GM12873 (cell line): ENCODE data around the gene KLHL33.

Experiments
- CTCF ChIP-seq: IDR thresholded peaks from 2 replicates; pipeline ENCODE4 v1.5.1; 2012; ENCODE audit warnings: low read depth, mild to moderate bottlenecking, moderate library complexity, low read length, control low read depth; ENCODE audit not compliant: insufficient read depth; ENCODE audit errors: missing control alignments

Gene KLHL33

GRCh38 chr14:20416223-20416622 lies 19.7 kb downstream of the KLHL33 start:
- no peak for TF ChIP-seq CTCF

GRCh38 chr14:20415782-20416206 lies 20.2 kb downstream of the KLHL33 start:
- peak; percentile 66 for TF ChIP-seq CTCF

- no peak for TF ChIP-seq CTCF
Measured at GRCh38 chr14:20413744-20414082, 22.3 kb downstream of the KLHL33 start.

- TF ChIP-seq CTCF, result no peak
Measured at GRCh38 chr14:20412876-20413743, 22.9 kb downstream of the KLHL33 start, which contains the start of gene TEP1. TEP1 (minus strand) TSS chr14:20413501; CDS start chr14:20408439, 5,062 bp downstream.

GRCh38 chr14:20412411-20412810 lies 23.6 kb downstream of the KLHL33 start:
- TF ChIP-seq CTCF, result no peak

DNA sequence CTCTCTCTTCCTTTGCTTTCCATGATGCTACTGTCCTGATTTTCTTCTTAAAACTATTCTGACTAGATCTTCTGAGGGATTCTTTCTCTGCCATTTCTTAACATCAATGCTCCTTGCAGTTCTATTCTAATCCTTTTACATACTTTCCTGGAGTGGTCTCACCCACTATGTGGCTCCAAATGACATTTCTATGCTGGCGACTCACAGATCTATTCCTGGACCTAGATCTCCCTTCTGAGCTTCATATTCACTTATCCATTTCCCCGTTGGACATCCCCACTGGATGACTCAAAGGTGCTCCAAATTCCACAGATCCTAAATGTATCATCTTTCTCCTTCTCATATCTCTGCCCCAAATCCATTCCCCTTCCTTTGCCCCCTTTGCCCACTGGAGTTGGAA lies 26.7 kb downstream of the KLHL33 start:
- no peak for TF ChIP-seq CTCF

DNA sequence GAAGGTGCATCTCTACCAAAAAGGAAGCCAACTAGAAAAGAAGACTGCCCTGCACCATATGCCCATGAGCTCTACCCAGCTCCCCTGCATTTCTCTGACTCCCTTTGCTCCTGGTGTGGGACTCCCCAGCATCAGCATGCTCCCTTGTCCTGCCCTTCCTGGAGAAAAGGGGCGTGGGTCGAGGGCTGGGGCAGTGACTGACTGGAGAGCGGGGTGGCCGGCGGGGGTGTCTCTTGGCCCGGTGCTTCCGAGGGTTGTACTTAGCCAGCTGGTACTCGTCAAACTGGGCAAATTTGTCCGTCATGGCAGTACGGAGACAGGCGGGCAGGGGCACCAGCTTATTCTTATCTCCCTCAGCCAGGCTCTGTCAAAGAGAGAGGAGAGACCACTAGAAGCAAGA lies 32.4 kb downstream of the KLHL33 start:
- no peak for TF ChIP-seq CTCF
